PC-3 (cell line): ENCODE results near the gene INTS3. TPM values are rescaled to one million over a fixed set of nuclear protein-coding genes. Genes with fewer than 3 reads are reported as not detected.

Experiments
- ATAC-seq: fragments of 200-7000 bp; cut with Tn5 transposase; 2 replicates; pipeline ENCODE4 v1.9.1; 2020; ENCODE audit warnings: mild to moderate bottlenecking, moderate library complexity
- BruUV-seq: library from RNA; stranded (reverse); fragments of 400-500 nt; replicated peaks from 2 replicates; lab custom pipeline; 2021; lab: Mats Ljungman, UMichigan
- CTCF ChIA-PET: fragments of 300-600 bp; sonication (Branson Sonifier 250); formaldehyde crosslinking; loops from one replicate; lab custom pipeline; 2022; ENCODE audit warnings: antibody characterized with exemption; lab: Charles Lee
- POLR2A ChIA-PET: fragments of 300-600 bp; sonication (Branson Sonifier 250); formaldehyde crosslinking; loops from one replicate; lab custom pipeline; 2022; ENCODE audit warnings: antibody characterized with exemption; ENCODE audit not compliant: unreplicated experiment; lab: Charles Lee
- DNase-seq: peaks from one replicate; pipeline ENCODE4 v3.0.0-alpha.2; 2015
- H2AFZ ChIP-seq: fragments of 300-600 bp; sonication (generic); 2 replicates; pipeline ENCODE4 v1.6.0; 2016; ENCODE audit warnings: antibody characterized with exemption, low read length
- H3F3A ChIP-seq: fragments of 300-600 bp; sonication (generic); one replicate; pipeline ENCODE4 v1.6.0; 2017; ENCODE audit warnings: antibody characterized with exemption, low read length, control low read depth, mild to moderate bottlenecking; ENCODE audit not compliant: unreplicated experiment
- H3K27ac ChIP-seq: fragments of 300-600 bp; sonication (generic); 2 replicates; pipeline ENCODE4 v1.5.1; 2016; ENCODE audit warnings: mild to moderate bottlenecking, low read length
- H3K27me3 ChIP-seq: fragments of 300-600 bp; sonication (generic); 2 replicates; pipeline ENCODE4 v1.6.1; 2016; ENCODE audit warnings: low read length, mixed read lengths
- H3K36me3 ChIP-seq: fragments of 300-600 bp; sonication (generic); 2 replicates; pipeline ENCODE4 v1.6.1; 2016; ENCODE audit warnings: low read depth, mixed run types, low read length, mixed read lengths
- H3K4me1 ChIP-seq: fragments of 300-600 bp; sonication (generic); 2 replicates; pipeline ENCODE4 v1.5.1; 2016; ENCODE audit warnings: low read length; ENCODE audit not compliant: insufficient read depth
- H3K4me2 ChIP-seq: fragments of 300-600 bp; sonication (generic); 2 replicates; pipeline ENCODE4 v1.6.0; 2016; ENCODE audit warnings: low read length
- H3K4me3 ChIP-seq: fragments of 300-600 bp; sonication (generic); 2 replicates; pipeline ENCODE4 v1.5.1; 2016; ENCODE audit warnings: mild to moderate bottlenecking, low read length, mixed read lengths
- H3K79me2 ChIP-seq: fragments of 300-600 bp; sonication (generic); 2 replicates; pipeline ENCODE4 v1.6.1; 2017; ENCODE audit warnings: low read length, mixed read lengths
- H3K9ac ChIP-seq: fragments of 300-600 bp; sonication (generic); 2 replicates; pipeline ENCODE4 v1.6.0; 2016; ENCODE audit warnings: mild to moderate bottlenecking, low read length
- H3K9me2 ChIP-seq: fragments of 300-600 bp; sonication (generic); replicated peaks from 2 replicates; pipeline ENCODE4 v1.6.1; 2016; ENCODE audit warnings: mixed run types, low read length, mixed read lengths
- H3K9me3 ChIP-seq: fragments of 300-600 bp; sonication (generic); 2 replicates; pipeline ENCODE4 v1.6.1; 2016; ENCODE audit warnings: low read length, mixed read lengths
- H4K20me1 ChIP-seq: fragments of 300-600 bp; sonication (generic); 2 replicates; pipeline ENCODE4 v1.6.1; 2016; ENCODE audit warnings: low read length, mixed read lengths
- EZH2 ChIP-seq: fragments of 300-600 bp; sonication (generic); IDR thresholded peaks from one replicate; pipeline ENCODE4 v1.6.1; 2017; ENCODE audit warnings: antibody characterized with exemption, mild to moderate bottlenecking, low read length; ENCODE audit not compliant: unreplicated experiment
- EZH2phosphoT487 ChIP-seq: fragments of 300-600 bp; sonication (generic); IDR thresholded peaks from 2 replicates; pipeline ENCODE4 v1.6.1; 2018; ENCODE audit warnings: mild to moderate bottlenecking, antibody characterized with exemption, low read length, borderline replicate concordance
- intact Hi-C: fragments of 100-400 bp; cut with micrococcal nuclease; formaldehyde crosslinking; loops from 2 replicates; pipeline ENCODE4 v1.9.0; 2023
- total RNA-seq: library from RNA; depleted of rRNA; stranded (reverse); fragments of >200 nt; gene quantifications from 2 replicates; pipeline ENCODE4 v1.2.3, GENCODE V29; 2014
- TF ChIP-seq, protein P1 (sequence below): fragments of 300-600 bp; sonication (generic); conservative IDR thresholded peaks from 2 replicates; pipeline ENCODE4 v1.5.1; 2017; ENCODE audit warnings: antibody characterized with exemption, low read depth, mild to moderate bottlenecking, low read length

Gene INTS3
- total RNA-seq, 1 experiment from 2014 or later = 46.5 TPM

DNA sequence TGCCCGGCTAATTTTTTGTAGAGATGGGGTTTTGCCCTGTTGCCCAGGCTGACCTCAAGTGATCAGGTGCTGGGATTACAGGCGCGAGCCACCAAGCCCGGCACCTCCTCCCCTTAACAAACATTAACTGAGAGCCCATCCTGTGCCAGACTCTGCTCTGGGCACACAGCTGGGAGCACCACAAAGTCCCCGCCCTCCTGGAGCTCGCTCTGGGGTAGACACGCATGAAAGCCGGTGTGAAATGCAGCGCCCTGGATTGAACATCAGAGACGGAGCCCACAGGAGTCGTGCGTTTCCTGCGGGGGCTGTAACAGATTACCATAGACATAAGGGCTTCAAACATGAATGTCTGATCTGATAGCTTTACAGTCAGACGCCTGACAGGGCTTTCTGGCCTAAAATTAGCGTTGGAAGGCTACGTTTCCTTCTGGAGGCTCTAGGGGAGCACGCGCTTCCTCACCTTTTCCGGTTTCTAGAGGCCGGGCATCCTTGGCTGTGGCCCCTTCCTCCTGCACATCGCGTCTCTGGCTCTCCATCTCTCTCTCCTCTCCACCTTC, 61.7 kb downstream of the INTS3 start:
- Histone ChIP-seq H3K36me3 (no peaks in the 10 kb centered on the region), H3K27me3 (no peaks in the 10 kb centered on the region), H3K9me2 (no peaks in the 10 kb centered on the region), H2AFZ (peak overlapping the region; percentile 7; the same call in 1 of the 2 replicates), H3K9ac (no peak overlapping the region), H3K27ac (no peak overlapping the region), H4K20me1 (no peaks in the 10 kb centered on the region), H3K79me2 (no peaks in the 10 kb centered on the region), H3K4me1 (no peaks in the 10 kb centered on the region), H3K4me3 (no peak overlapping the region), H3K4me2 (no peak overlapping the region), H3F3A (no peaks in the 10 kb centered on the region), H3K9me3 (no peaks in the 10 kb centered on the region)
- ChIA-PET POLR2A (no interaction called here), CTCF (no interaction called here)
- ATAC-seq (no peak), DNase-seq (no peak)
- intact Hi-C loops = no loop called here
- TF ChIP-seq EZH2phosphoT487 (no peak), EZH2 (no peak)
- TF ChIP-seq, protein P1, sequence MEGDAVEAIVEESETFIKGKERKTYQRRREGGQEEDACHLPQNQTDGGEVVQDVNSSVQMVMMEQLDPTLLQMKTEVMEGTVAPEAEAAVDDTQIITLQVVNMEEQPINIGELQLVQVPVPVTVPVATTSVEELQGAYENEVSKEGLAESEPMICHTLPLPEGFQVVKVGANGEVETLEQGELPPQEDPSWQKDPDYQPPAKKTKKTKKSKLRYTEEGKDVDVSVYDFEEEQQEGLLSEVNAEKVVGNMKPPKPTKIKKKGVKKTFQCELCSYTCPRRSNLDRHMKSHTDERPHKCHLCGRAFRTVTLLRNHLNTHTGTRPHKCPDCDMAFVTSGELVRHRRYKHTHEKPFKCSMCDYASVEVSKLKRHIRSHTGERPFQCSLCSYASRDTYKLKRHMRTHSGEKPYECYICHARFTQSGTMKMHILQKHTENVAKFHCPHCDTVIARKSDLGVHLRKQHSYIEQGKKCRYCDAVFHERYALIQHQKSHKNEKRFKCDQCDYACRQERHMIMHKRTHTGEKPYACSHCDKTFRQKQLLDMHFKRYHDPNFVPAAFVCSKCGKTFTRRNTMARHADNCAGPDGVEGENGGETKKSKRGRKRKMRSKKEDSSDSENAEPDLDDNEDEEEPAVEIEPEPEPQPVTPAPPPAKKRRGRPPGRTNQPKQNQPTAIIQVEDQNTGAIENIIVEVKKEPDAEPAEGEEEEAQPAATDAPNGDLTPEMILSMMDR = no peak
- no TSS peak for BruUV-seq

DNA sequence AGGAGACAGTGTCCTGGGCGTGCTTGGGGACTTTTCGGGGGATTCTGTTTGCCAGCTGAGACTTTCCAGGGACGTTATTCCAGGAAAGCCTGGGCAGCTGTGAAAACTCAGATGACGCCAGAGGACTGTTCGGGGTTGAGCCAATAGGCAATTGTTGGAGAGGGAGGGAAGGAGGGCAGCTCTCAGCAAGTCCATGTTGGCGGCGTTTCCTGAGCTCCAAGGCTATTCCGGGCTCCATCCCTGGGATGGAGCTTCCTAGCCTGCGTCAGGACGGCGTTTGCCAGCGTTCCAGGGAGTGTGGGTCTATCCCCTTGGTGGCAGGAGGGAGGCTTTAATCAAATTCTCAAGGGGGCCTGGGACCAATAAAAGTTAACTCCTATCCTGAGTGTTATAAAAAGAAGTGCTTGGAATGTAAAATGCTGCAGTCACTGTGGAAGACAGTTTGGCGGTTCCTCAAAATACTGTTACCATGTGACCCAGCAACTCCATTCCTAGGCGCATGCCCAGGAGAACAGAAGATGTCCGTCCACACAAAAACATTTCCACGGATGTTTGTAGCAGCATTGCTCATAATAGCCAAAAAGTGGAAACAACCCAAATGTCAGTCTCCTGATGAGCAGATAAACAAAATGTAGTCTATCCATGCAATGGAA, 62.6 kb downstream of the INTS3 start:
- BruUV-seq = no TSS peak
- Histone ChIP-seq H3K9ac (no peak overlapping the region), H3F3A (no peaks in the 10 kb centered on the region)

More for the DNA sequence above, 62.6 kb downstream of the INTS3 start:
- no peaks in the 10 kb centered on the region for H3K27me3 ChIP-seq
- H3K4me2 ChIP-seq = no peak overlapping the region
- DNase-seq (no peak), ATAC-seq (no peak)
- H3K79me2 ChIP-seq = no peaks in the 10 kb centered on the region
- no peak for TF ChIP-seq EZH2
- no peak for TF ChIP-seq EZH2phosphoT487
- TF ChIP-seq, protein P1 = no peak
- no peaks in the 10 kb centered on the region for H3K36me3 ChIP-seq
- ChIA-PET POLR2A (no interaction called here), CTCF (no interaction called here)
- H3K4me3 ChIP-seq = no peak overlapping the region
- H2AFZ ChIP-seq = peak overlapping the region; percentile 7; the same call in 1 of the 2 replicates
- no peaks in the 10 kb centered on the region for H3K9me2 ChIP-seq
- H4K20me1 ChIP-seq = no peaks in the 10 kb centered on the region
- H3K27ac ChIP-seq = no peak overlapping the region
- H3K4me1 ChIP-seq = no peaks in the 10 kb centered on the region
- intact Hi-C loops = no loop called here
- no peaks in the 10 kb centered on the region for H3K9me3 ChIP-seq
